Gastroesophageal sphincter (tissue), 4 donors: Measurements from ENCODE around the gene NOS3. TPM values are rescaled to one million over a fixed set of nuclear protein-coding genes. Genes with fewer than 3 reads are reported as not detected.

ENCODE experiments used
- ATAC-seq: fragments of 150-250 bp; one replicate; pipeline ENCODE4 v1.9.1; 2016; ENCODE audit warnings: mild to moderate bottlenecking, moderate library complexity
- H3K27ac ChIP-seq, 4 donors: fragments of 200-600 bp; sonication (generic) in 3 of 4; 1 replicate in 3 of 4; 2 replicates in 1 of 4; pipeline ENCODE4 v1.5.1; 2016 to 2019
- H3K27me3 ChIP-seq: fragments of 200-600 bp; sonication (generic); one replicate; pipeline ENCODE4 v1.5.1; 2019
- H3K36me3 ChIP-seq, 2 donors: fragments of 200-600 bp; sonication (generic); one replicate each; pipeline ENCODE4 v1.5.1; 2019; ENCODE audit warnings: control low read depth in 1 of 2
- H3K4me1 ChIP-seq, 3 donors: fragments of 200-600 bp; sonication (generic); 1 replicate in 2 of 3; 2 replicates in 1 of 3; pipeline ENCODE4 v1.5.1; 2016 to 2019; ENCODE audit warnings: control low read depth in 2 of 3
- H3K4me3 ChIP-seq, 2 donors: fragments of 200-600 bp; sonication (generic); one replicate each; pipeline ENCODE4 v1.5.1; 2019; ENCODE audit warnings: mild to moderate bottlenecking in 1 of 2, moderate library complexity in 1 of 2
- H3K9me3 ChIP-seq, 3 donors: fragments of 200-600 bp; sonication (generic); one replicate each; pipeline ENCODE4 v1.5.1; 2017 to 2019; ENCODE audit warnings: control low read depth in 2 of 3
- CTCF ChIP-seq, 4 experiments: fragments of 200-600 bp in 2 of 4; fragments of 450-650 bp in 2 of 4; sonication (generic) in 1 of 4; IDR thresholded peaks; one replicate each; pipeline ENCODE4 v1.5.1; 2017 to 2019; ENCODE audit warnings: antibody characterized with exemption in 4 of 4, mild to moderate bottlenecking in 2 of 4, moderate library complexity in 2 of 4
- EP300 ChIP-seq: sonication (generic); formaldehyde crosslinking; IDR thresholded peaks from one replicate; pipeline ENCODE4 v1.6.1; 2017; ENCODE audit warnings: antibody characterized with exemption, mild to moderate bottlenecking
- POLR2A ChIP-seq, 2 donors: fragments of 450-650 bp; IDR thresholded peaks; one replicate each; pipeline ENCODE4 v1.6.1; 2017; ENCODE audit warnings: antibody characterized with exemption in 2 of 2, mild to moderate bottlenecking in 2 of 2, moderate library complexity in 1 of 2
- POLR2AphosphoS5 ChIP-seq: sonication (generic); formaldehyde crosslinking; IDR thresholded peaks from one replicate; pipeline ENCODE4 v1.6.1; 2017; ENCODE audit warnings: antibody characterized with exemption
- WGBS, 2 donors: methylation state at CpG; one replicate each; pipeline ENCODE4 v1.1.5; 2018; ENCODE audit warnings: low coverage in 1 of 2; 5-methylcytosine and 5-hydroxymethylcytosine counted together
- total RNA-seq, 4 donors: library from RNA; depleted of rRNA; stranded (reverse); fragments of >200 nt; gene quantifications; one replicate each; pipeline ENCODE4 v1.1.0, GENCODE V29; 2016

The NOS3 gene
- total RNA-seq, 4 donors from 2014 or later, result 6.8 to 29.4 (median 13.5) TPM

GRCh38 chr7:150949564-150949963 lies 41.3 kb upstream of the NOS3 start:
- Histone ChIP-seq H3K27ac (no peak overlapping the region), H3K4me1 (peaks cover 0 to 42% (median 26%) of the 10 kb centered on the region in 3 donors)
- no peak for ATAC-seq

GRCh38 chr7:150949971-150950491 lies 40.8 kb upstream of the NOS3 start:
- Histone ChIP-seq H3K27ac (no peak overlapping the region), H3K27me3 (peaks cover 6% of the 10 kb centered on the region), H3K4me3 (no peak overlapping the region), H3K36me3 (peaks cover 0 to 58% of the 10 kb centered on the region in 2 donors), H3K9me3 (no peaks in the 10 kb centered on the region), H3K4me1 (peaks cover 0 to 42% (median 31%) of the 10 kb centered on the region in 3 donors)
- whole genome bisulfite sequencing, 2 donors, result 50% methylated on average over 1 of the region's 16 CpGs; no CpG with 5 or more reads in 1 of the 2 donors
- ATAC-seq, result no peak
- TF ChIP-seq CTCF (IDR thresholded peaks at IDR 0.05) (no peak), POLR2AphosphoS5 (no peak), EP300 (no peak), POLR2A (IDR thresholded peaks at IDR 0.05) (no peak)

More at GRCh38 chr7:150949564-150949963, 41.3 kb upstream of the NOS3 start:
- TF ChIP-seq POLR2AphosphoS5, result no peak
- TF ChIP-seq CTCF (IDR thresholded peaks at IDR 0.05), result no peak
- TF ChIP-seq POLR2A (IDR thresholded peaks at IDR 0.05), result no peak
- no peak for TF ChIP-seq EP300
- Histone ChIP-seq H3K27me3 (peaks cover 6% of the 10 kb centered on the region), H3K36me3 (peaks cover 0 to 62% of the 10 kb centered on the region in 2 donors), H3K4me3 (no peak overlapping the region), H3K9me3 (no peaks in the 10 kb centered on the region)
- WGBS, 2 donors, result 74 to 86% methylated on average over 1 to 3 of the region's 4 CpGs

- Histone ChIP-seq H3K36me3 (peaks cover 0 to 54% of the 10 kb centered on the region in 2 donors), H3K9me3 (no peaks in the 10 kb centered on the region), H3K27ac (no peak overlapping the region), H3K27me3 (peaks cover 6% of the 10 kb centered on the region), H3K4me3 (no peak overlapping the region), H3K4me1 (peaks cover 0 to 42% (median 31%) of the 10 kb centered on the region in 3 donors)
- no peak for ATAC-seq
- WGBS, 2 donors, result 88 to 94% methylated on average over 6 to 14 of the region's 27 CpGs
- TF ChIP-seq EP300, result no peak
- TF ChIP-seq POLR2A (IDR thresholded peaks at IDR 0.05), result no peak
- TF ChIP-seq POLR2AphosphoS5, result no peak
- no peak for TF ChIP-seq CTCF (IDR thresholded peaks at IDR 0.05)
Measured at GRCh38 chr7:150950496-150951180, 40.2 kb upstream of the NOS3 start.

- Histone ChIP-seq H3K4me1 (peaks cover 0 to 42% (median 31%) of the 10 kb centered on the region in 3 donors), H3K4me3 (no peak overlapping the region), H3K36me3 (peaks cover 0 to 54% of the 10 kb centered on the region in 2 donors), H3K27ac (no peak overlapping the region), H3K9me3 (no peaks in the 10 kb centered on the region), H3K27me3 (peaks cover 6% of the 10 kb centered on the region)
- WGBS, 2 donors, result 100% methylated on average over 3 to 7 of the region's 16 CpGs
- no peak for TF ChIP-seq CTCF (IDR thresholded peaks at IDR 0.05)
- no peak for TF ChIP-seq POLR2A (IDR thresholded peaks at IDR 0.05)
- TF ChIP-seq EP300, result no peak
- TF ChIP-seq POLR2AphosphoS5, result no peak
- ATAC-seq, result no peak
Measured at GRCh38 chr7:150951181-150951520, 39.7 kb upstream of the NOS3 start.

GRCh38 chr7:150951521-150951920 lies 39.3 kb upstream of the NOS3 start:
- 88% methylated on average over 5 of the region's 28 CpGs; no CpG with 5 or more reads in 1 of the 2 donors for WGBS, 2 donors
- H3K27ac ChIP-seq, result no peak overlapping the region
- H3K4me3 ChIP-seq, result no peak overlapping the region
- H3K4me1 ChIP-seq, result peaks cover 0 to 42% (median 29%) of the 10 kb centered on the region in 3 donors
- ATAC-seq, result no peak
- H3K27me3 ChIP-seq, result peaks cover 6% of the 10 kb centered on the region
- H3K9me3 ChIP-seq, result no peaks in the 10 kb centered on the region
- TF ChIP-seq POLR2AphosphoS5 (no peak), CTCF (IDR thresholded peaks at IDR 0.05) (no peak), POLR2A (IDR thresholded peaks at IDR 0.05) (no peak), EP300 (no peak)
- peaks cover 0 to 52% of the 10 kb centered on the region in 2 donors for H3K36me3 ChIP-seq
